ENCODE measurements around the gene SLC38A6. TPM values are rescaled to one million over a fixed set of nuclear protein-coding genes. Genes with fewer than 3 reads are reported as not detected.

The SLC38A6 gene
- total RNA-seq, 1 experiment from 2014 or later: 6.0 TPM

- Histone ChIP-seq H3K9me3 (ENCODE audit: control insufficient read depth, low read depth, low read length) (no peaks in the 10 kb centered on the region), H4K91ac (ENCODE audit: insufficient read length, low read depth, low read length) (no peak overlapping the region), H2AK5ac (ENCODE audit: insufficient read length, low read length) (no peak overlapping the region), H3K18ac (ENCODE audit: insufficient read length, low read depth, low read length) (no peak overlapping the region), H3K9ac (ENCODE audit: extremely low read depth, insufficient read length, low read length) (no peak overlapping the region), H3K4ac (ENCODE audit: low read depth, low read length) (no peak overlapping the region), H2BK15ac (ENCODE audit: low read depth, low read length) (no peak overlapping the region), H2BK12ac (ENCODE audit: insufficient read length, low read depth, low read length) (no peak overlapping the region), H2AFZ (ENCODE audit: low read length) (no peak overlapping the region), H3K27me3 (ENCODE audit: insufficient read depth, low read length) (no peaks in the 10 kb centered on the region), H4K20me1 (ENCODE audit: control insufficient read depth, insufficient read depth, insufficient read length) (no peaks in the 10 kb centered on the region), H3K4me1 (ENCODE audit: insufficient read depth, low read length) (no peaks in the 10 kb centered on the region), H3K23ac (ENCODE audit: insufficient read length, low read depth, low read length) (no peak overlapping the region), H3K23me2 (ENCODE audit: insufficient read length, low read depth, low read length, poor library complexity, severe bottlenecking) (no peaks in the 10 kb centered on the region), H3K79me2 (ENCODE audit: insufficient read depth, low read length) (no peaks in the 10 kb centered on the region), H3K56ac (ENCODE audit: insufficient read length, low read depth, low read length) (no peak overlapping the region), H3K79me1 (ENCODE audit: insufficient read depth, low read depth, low read length, poor library complexity, severe bottlenecking) (no peaks in the 10 kb centered on the region), H3T11ph (ENCODE audit: low read length) (no peak overlapping the region), H4K8ac (replicated peaks; ENCODE audit: insufficient read length, low read depth, low read length) (no peak overlapping the region), H2BK20ac (ENCODE audit: low read depth, low read length, poor library complexity, severe bottlenecking) (no peak overlapping the region), H3K14ac (ENCODE audit: insufficient read depth, low read length) (no peak overlapping the region), H2BK120ac (ENCODE audit: low read depth, low read length, poor library complexity, severe bottlenecking) (no peak overlapping the region), H3K4me2 (ENCODE audit: insufficient read depth, insufficient read length, low read length) (no peak overlapping the region), H4K5ac (ENCODE audit: insufficient read length, low read depth, low read length) (no peak overlapping the region), H3K27ac (ENCODE audit: insufficient read length, low read depth, low read length) (no peak overlapping the region), H2BK5ac (ENCODE audit: insufficient read length, low read length) (no peak overlapping the region)
- H3K36me3 Mint-ChIP-seq (ENCODE audit: insufficient read depth in 1 of 3, low read depth in 3 of 3): peaks cover 2 to 6% (median 4%) of the 10 kb centered on the region in 3 experiments; a peak in 3 of 7 replicates
- H3K27me3 Mint-ChIP-seq (ENCODE audit: low read depth): no peaks in the 10 kb centered on the region
- DNase-seq: no peak
- no CpG with 5 or more reads among the region's 1 CpG for WGBS (ENCODE audit: extremely low coverage, insufficient read length, low lambda C conversion rate)
- H3K9me3 Mint-ChIP-seq: peaks cover 0 to 2% of the 10 kb centered on the region in 2 experiments; a peak in 1 of 5 replicates
- H3K4me3 Mint-ChIP-seq: no peak overlapping the region
- H3K4me1 Mint-ChIP-seq: no peaks in the 10 kb centered on the region
- no peak overlapping the region for H3K27ac Mint-ChIP-seq
- no peak for TF ChIP-seq CTCF (conservative IDR thresholded peaks at IDR 0.05)
Measured at GRCh38 chr14:61003571-61003970, 22.5 kb downstream of the SLC38A6 start.
